CD4-positive, alpha-beta T cell treated with Interleukin-4 for 1 hour (primary cell): ENCODE data around the gene RAPH1.

Experiments used
- DNase-seq, 2 donors: peaks; one replicate each; pipeline ENCODE4 v3.0.0-alpha.2; 2020 to 2022

RAPH1 gene, protein sequence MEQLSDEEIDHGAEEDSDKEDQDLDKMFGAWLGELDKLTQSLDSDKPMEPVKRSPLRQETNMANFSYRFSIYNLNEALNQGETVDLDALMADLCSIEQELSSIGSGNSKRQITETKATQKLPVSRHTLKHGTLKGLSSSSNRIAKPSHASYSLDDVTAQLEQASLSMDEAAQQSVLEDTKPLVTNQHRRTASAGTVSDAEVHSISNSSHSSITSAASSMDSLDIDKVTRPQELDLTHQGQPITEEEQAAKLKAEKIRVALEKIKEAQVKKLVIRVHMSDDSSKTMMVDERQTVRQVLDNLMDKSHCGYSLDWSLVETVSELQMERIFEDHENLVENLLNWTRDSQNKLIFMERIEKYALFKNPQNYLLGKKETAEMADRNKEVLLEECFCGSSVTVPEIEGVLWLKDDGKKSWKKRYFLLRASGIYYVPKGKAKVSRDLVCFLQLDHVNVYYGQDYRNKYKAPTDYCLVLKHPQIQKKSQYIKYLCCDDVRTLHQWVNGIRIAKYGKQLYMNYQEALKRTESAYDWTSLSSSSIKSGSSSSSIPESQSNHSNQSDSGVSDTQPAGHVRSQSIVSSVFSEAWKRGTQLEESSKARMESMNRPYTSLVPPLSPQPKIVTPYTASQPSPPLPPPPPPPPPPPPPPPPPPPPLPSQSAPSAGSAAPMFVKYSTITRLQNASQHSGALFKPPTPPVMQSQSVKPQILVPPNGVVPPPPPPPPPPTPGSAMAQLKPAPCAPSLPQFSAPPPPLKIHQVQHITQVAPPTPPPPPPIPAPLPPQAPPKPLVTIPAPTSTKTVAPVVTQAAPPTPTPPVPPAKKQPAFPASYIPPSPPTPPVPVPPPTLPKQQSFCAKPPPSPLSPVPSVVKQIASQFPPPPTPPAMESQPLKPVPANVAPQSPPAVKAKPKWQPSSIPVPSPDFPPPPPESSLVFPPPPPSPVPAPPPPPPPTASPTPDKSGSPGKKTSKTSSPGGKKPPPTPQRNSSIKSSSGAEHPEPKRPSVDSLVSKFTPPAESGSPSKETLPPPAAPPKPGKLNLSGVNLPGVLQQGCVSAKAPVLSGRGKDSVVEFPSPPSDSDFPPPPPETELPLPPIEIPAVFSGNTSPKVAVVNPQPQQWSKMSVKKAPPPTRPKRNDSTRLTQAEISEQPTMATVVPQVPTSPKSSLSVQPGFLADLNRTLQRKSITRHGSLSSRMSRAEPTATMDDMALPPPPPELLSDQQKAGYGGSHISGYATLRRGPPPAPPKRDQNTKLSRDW

DNA sequence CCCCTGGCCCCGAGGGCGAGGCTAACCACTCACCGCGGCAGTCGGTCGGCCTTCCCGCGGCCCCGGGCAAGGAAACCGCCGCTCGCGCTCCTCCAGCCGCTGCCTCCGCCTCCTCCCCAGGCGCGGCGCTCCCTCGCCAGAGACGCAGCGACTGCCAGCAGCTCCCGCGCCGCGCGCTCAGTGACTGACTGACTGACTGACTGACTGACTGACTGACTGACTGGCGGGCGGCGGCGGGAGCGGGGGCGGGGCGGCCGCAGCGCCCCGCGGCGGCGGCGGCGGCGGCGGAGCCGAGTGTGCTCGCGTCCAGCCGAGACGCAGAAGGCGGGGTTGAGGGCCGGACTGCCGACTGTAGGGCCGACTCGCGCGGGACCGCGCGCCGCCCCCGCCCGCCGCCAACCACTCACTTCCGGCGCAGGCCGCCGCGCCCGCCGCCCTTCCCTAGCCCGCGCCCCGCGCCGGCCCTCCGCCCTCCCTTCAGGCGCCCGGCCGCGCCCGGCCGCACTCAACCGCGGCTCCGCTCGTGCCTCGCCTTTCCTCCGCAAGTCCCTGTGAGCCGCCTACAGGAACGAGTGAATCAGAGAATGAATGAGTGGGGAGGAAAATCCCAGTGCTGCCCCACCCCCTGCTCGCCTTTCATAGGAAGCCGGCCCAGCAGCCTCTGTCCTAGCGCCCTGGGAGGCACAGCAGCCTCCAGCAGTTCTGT lies at the start of gene RAPH1:
Gene RAPH1 (minus strand): TSS at position 224 of the 706 bp plus-strand sequence. CDS start 39,948 bp downstream, outside the sequence.
- peak; percentile 55 to 63 for DNase-seq

DNA sequence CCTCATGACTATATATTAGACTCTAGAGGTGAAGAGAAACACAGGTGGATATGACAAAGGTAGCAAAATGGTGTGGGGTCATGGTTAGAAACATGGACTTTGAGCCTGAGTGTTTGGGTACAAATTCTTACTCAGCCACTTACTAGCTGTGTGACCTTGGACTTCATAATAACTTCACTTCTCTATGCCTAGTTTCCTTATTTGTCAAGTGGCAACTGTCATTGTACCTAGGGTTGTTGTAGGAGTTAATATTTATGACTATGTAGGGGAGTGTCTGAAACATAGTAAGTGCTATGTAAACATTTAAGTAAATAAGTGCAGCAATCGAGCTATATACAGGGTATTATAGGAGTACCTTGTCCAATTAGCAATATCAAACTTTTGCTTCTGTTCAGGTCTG lies 49.7 kb upstream of the RAPH1 start:
- no peak for DNase-seq

DNA sequence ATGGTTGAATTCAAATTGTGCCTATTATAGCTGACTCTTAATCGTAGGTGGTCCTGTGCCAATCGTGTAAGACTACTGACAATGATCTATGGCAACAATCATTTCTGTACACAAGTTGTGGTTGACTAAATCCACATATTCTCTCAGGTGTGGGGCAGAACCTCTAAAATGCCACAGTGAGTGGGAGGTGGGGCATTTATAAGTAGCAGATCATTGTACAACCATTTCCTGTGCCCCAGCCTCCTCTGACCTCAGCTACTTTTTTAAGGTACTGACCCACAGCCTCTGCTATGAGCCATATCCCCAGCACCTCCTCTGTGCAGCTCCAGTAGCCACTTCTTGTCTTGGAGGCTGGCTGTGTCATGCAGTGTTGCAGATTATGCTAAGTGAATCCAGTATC lies 48.6 kb upstream of the RAPH1 start:
- no peak for DNase-seq

DNA sequence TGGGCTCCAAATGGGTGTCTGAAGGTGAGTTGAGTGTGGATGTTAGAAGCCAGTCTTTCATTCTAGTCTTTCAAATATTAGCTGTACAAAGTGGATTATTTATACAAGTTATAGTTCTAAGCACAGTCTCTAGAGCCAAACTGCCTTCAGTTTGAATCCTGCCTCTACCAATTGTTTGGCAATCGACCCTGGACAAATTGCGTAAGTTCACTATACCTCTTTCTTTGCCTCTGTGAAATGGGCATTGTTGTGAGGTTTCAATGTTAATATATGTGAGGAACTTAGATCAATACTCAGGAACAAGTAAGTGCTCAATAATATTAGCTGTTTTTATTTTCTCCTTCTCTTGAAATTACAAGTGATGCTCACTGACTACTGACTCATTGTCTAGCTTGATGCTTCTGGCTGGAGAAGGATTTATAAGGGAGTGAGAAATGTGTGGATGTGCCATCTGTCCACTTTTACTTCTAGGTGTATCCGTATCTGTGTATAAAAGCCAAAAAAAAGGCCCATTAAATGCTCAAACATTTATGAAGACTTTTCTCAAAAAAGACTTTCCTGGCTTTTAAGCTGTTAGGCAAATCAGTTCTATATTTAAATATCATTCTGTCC lies 48.1 kb upstream of the RAPH1 start:
- no peak for DNase-seq

DNA sequence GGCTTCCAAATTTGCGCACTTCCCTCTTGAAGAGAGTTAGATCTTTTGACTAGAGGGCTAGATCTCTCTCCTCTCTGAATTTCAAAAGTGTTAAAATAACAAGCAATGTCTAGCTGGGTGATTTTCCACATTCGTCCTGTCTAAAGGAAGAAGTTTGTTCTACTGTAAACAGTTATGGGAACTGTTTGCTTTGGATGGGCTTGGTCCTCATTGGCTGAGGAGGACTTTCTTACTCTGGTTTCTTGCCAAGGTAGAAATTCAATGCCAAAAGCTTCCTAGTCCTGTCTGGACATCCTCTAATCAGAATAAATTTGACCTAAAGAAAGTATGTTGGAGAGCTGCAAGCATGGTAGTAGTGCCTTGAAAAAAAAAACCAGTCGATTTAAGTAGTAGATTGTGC lies 47.4 kb upstream of the RAPH1 start:
- no peak for DNase-seq

DNA sequence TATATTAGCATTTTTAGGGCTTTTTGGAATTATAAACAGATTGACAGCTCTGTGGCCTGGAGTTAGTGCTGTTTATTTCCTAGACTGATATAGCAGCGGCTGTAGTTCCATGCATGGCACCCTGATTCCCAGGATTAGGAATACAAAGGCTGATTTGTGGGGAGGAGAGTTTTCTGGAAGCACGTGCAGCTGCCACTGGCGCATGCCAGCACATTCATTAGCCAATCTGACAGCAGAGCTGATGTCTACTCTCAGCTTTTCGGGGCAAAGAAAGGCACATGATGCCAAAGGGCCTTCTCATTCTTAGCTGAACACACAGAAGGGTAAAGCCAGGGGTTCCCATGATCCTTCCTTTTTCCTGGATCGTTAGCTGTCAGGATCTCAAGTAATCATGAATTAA lies 45.7 kb upstream of the RAPH1 start:
- DNase-seq = no peak

DNA sequence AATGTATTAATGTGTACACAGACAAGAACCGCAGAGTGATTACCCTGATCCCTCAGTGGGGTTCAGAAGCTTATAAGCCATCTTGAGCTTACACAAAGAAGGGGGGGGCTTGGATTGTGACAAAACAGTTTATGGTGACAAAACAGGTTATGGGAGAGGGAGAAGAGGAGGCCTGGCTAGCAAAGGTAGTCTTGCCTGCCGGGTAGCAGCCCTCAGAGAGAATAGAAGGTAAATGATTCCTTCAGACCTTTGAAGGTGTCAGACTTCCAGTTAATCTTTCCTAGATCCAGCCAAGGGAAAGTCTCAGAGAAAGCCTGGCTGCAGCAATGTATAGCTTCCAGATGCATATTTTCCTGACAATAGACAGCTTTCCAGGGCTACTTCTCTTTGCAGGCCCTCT lies 44.6 kb upstream of the RAPH1 start:
- DNase-seq = no peak

DNA sequence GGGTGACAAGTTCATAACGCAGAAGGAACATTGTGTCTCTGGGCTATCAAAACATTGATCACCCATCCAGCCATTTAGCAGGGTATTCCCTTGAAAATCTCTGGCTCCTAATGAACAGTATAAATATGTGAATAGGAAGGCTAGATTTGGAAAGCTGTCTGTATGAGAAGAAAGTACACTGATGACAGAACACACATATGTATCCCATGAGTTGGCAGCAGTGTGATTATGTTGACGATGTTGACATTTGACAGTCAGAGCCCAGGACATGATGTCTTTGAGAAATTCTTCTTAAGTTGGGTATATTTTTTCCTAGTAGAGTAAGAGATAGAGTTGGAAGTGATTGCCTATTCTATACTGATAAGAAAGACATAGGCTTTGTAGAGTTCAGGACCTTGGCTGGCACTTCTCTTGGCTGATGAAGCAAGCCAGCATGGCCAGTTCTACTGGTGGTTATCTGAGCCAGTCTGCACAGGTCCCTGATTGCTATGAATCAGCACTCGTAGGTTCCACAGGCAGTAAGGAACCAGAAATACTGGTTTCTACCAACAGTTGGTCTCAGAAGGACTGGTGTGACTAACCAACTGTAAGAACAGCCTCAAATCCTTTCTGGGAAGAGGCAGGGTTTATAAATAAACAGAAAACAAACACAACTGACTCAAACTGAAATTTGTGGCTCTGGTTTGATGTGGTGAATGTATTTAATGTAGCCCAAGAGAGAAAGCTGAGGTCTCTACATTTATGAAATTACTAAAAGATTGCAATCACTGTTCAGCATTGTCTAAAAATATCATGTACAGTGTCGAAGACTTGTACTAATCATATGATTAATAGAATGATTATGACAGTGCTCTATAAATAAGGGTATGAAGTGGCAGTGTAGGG lies 43.9 kb upstream of the RAPH1 start:
- DNase-seq = no peak

DNA sequence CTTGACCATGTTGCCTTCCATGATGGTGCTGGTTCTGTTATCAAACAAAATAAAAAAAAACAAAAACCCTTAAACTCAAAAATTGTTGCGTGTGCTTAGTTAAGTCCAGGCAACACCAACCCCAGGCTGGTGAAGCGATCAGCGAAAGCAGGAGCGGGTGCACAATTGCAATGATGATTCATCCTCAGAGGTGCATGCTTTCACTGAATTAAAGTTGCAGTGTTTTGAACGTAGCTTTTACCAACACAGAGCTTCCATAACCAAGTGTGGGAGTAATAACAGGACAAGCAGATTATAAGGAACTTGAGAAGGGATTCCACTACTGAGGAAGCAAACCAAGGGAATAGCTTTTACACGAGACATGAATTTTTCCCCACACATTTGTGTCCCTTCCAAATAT lies 39.7 kb upstream of the RAPH1 start:
- DNase-seq = no peak

DNA sequence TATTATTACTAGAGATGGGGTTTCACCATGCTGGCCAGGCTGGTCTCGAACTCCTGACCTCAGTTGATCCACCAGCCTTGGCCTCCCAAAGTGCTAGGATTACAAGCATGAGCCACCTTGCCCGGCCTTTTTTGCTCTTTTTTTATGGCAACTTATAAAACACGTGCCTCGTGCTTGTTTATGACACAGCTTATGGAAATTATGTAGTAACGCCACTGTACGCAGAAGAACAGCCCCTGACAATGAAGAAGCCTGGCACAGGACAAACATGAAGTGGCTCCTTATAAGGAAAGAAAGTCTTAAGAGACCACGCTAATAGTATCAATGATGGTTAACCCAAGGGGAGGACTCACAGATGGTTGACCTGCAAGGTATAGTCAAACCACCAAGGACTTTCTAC lies 37.2 kb upstream of the RAPH1 start:
- no peak for DNase-seq

DNA sequence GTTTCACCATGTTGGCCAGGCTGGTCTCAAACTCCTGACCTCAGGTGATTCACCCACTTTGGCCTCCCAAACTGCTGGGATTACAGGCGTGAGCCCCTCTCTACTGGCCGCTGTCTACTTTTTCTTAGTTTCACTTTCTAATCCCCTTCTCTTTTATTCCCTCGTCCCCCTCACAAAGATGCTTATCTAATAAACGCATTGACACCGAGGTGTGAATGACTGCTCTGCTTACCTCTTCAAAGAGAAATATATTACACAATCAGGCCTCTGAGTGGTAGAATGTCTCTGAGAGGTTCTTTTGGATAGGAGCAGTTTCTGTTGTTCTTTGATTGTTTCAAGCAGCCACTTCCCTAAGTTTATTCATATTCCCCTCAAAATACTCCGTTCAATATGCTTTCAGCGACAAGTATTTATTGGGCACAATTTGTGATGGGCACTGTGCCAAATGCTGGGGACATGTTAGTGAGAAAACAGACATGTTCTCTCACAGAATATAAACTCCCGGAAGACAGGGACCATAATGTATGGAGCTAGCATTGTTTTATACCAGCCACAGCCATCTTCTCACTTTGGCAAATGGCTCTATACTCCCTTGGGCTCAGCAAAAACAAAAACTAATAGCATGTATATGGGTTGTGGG lies 34.7 kb upstream of the RAPH1 start:
- DNase-seq = no peak

DNA sequence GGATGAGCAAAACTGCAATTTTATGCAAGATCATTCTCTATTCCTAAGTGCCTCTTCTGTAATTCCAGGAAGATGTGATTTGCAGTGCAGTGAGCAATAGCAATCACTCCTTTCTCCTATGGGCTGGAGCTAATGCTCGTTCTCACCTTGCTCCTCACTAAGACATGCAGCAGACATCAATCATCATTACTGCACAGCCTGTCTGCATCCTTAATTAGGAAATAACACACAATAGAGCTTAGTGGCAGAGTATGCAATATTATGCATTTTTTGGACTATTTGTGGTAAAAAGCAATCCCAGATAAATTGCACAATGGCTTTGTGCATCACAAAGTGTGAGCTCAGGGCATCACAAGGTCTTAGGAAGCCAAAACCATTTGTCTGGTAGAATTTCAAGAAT lies 32.6 kb upstream of the RAPH1 start:
- DNase-seq = no peak

DNA sequence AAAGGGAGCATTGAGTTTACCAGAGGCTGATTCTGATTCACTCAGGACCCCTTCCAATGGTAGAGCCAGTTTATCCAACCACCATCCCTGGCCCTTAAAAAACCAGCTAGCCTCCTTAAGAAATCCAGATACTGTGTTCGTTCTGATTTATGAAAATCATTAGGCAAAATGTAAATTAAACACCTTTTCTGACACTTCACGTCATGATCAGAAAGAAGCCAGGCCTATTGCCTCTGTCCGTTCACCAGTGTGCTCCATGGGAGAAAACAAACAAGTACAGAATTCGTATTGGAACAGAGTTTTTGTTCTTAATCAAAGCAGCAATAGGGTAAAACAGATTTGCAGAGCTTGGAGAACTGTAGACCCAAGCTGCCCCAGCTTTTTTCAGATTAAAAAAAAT lies 31.1 kb upstream of the RAPH1 start:
- DNase-seq = no peak

DNA sequence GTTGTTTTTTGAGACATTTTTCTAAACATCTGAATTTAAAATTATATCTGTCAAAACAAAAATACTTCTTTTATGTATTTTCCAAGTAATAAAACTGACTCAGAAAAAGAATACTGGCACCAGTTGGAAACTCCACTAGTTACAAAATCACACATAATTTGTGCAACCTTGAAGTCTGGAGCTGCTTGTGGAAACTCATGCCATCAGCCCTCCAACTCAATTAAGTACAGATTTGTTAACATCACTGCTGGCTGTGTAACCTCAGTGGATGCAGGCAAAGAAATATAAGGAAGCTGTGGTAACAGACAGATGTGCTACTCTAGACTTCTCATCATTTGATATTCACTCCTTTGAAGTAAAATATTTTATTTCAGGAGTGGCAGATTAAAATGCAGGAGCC lies 30.0 kb upstream of the RAPH1 start:
- DNase-seq = no peak

DNA sequence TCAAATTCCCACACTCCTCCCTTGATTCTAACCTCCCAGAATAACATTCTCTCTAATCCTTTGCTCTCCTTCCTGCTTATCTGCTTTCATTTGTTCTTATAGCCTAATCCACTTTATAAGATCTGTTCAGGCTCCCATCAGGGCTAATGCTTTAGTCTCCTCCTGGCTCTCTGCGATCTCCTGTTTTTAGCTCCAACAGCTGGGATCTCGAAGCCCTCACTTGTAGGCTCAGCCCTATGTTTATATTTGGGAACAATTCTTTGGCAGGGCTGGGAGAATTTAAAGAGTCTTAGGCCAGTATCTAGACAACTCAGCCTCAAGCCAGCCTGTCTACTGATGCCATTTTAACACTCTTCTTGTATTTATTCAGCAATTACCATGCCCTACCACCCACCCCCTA lies 27.2 kb upstream of the RAPH1 start:
- DNase-seq = no peak

DNA sequence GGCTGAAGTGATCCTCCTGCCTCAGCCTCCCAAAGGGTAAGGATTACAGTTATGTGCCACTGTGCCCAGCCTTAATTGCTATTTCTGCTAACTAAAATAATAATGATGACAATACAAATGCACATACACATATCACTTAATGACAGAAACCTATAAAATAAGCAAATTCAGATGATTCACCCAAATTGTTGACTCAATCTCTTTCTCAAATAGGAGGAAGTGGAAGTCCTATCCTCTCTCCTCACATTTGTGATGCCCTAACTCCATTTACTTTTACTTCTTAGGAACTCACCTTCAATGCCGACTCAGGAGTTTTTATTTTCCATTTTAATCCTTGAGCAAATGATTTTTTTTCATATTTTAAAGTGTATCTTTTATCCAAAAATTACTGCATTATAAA lies 24.5 kb upstream of the RAPH1 start:
- no peak for DNase-seq

DNA sequence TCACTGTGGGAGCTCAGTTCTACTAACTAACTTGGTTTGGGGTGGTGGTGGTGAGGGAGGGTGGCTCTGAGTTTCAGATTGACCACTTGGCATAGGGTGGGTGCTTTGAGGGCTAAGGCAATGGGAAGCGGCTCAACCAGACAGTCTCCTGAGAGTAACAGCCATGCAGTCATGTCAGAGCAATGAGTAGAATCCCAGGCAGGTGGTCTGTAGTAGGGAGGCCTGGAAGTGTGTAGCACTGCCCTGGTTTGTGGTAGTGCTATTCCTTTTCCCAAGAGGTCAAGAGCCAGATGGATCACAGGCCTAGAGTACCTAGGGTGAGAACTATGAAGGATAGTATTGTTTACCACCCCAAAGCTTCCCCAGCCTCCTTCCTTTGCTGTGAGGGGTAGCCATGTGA lies 18.7 kb upstream of the RAPH1 start:
- no peak for DNase-seq

DNA sequence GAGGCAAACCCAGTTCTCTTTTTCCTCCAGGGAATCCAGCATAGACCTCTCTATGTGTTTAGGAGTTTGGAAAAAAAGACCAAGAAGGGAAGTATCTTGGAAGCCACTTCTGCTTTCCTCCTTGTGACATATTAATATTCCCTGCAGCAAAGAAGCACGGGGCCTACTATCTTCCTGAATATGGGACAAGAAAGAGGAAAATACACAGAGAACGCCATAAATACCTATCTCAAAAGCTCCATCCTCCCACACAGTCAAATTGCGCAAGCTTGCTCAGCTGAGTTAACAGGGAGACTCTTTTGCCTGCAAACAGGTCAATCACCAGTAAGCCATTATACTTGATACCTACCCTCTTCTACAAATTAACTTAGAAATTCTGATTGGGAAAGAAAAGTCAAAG lies 16.7 kb upstream of the RAPH1 start:
- no peak for DNase-seq

DNA sequence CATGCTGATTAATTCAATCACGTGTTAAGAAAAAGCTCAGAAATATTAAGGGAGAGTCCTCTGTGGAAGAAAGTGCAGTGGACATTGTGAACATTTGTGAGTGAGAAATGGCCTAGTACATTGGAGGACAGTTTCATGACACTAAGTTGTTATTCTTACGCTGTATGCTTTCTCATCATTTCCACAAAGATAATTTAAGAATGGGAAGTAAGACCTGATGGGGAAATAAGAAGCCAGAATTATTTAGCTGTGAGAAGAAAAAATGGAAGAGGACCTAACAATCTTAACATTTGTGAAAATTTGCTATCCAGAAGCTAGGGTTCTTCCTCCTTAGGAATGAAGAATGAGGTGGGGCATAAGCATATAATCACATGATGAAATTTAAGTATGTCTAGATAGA lies 15.2 kb upstream of the RAPH1 start:
- DNase-seq = no peak

DNA sequence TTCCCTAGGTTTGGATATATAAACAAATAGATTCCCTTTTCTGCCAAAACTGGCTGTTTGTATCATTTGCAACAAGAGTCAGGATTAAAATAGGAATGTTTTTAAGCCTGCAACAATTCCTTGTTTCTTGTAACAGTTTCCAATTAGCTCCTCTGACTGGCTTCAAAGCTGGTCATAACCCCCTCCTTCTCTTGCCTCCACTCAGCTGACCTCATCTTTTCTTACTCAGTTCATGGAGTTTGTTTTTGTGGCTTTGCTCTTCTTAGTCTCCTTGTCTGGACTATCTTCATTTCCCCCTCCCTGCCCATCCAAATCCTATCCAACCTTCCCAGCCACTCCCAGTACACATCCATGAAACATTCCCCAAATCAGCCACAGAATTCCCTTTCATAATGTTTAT lies 14.3 kb upstream of the RAPH1 start:
- DNase-seq = no peak

DNA sequence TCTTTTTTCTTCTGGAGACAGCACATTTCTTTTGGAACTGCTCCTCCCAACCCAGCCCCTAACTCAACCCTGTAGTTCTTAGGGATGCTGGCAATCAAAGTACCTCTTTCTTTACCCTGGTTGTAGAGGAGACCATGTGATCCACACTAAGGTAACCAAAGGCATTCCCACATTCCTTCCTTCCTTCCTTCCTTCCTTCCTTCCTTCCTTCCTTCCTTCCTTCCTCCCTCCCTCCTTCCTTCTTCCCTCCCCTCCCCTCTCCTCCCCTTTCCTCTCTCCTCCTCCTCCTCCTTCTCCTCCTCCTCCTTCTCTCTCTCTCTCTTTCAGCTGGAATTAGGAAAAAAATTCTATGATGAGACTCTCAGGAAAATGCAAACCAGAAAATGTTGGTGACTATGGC lies 13.8 kb upstream of the RAPH1 start:
- DNase-seq = no peak
